HepG2 (cell line): ENCODE measurements around the gene PRUNE1. TPM values are rescaled to one million over a fixed set of nuclear protein-coding genes. Genes with fewer than 3 reads are reported as not detected.

Experiments
- CBX1 ChIP-seq: IDR thresholded peaks from one replicate; pipeline ENCODE4 v1.6.1; 2016; ENCODE audit warnings: antibody characterized with exemption, low read depth
- CBX2 ChIP-seq, 2 experiments: fragments of 200-600 bp in 1 of 2; sonication (generic); formaldehyde crosslinking in 1 of 2; IDR thresholded peaks; 2 replicates each; pipeline versions ENCODE4 v1.7.0 to v1.8.1; 2018 to 2022; ENCODE audit warnings: low read depth in 2 of 2, low read length in 1 of 2, mild to moderate bottlenecking in 1 of 2, missing genetic modification reagents in 1 of 2
- CBX5 ChIP-seq: sonication (generic); formaldehyde crosslinking; IDR thresholded peaks from 2 replicates; pipeline ENCODE4 v1.4.0; 2020; ENCODE audit warnings: missing genetic modification reagents, borderline replicate concordance
- EZH2 ChIP-seq: conservative IDR thresholded peaks from 2 replicates; pipeline ENCODE4 v1.6.1; 2012; ENCODE audit warnings: mild to moderate bottlenecking, low read depth, low read length, moderate library complexity
- RBAK ChIP-seq: sonication (generic); formaldehyde crosslinking; IDR thresholded peaks from 2 replicates; pipeline ENCODE4 v1.5.1; 2020; ENCODE audit warnings: mild to moderate bottlenecking, missing genetic modification reagents
- ZNF143 ChIP-seq: sonication (generic); formaldehyde crosslinking; IDR thresholded peaks from 2 replicates; pipeline ENCODE4 v1.4.0; 2020; ENCODE audit warnings: missing genetic modification reagents
- ZNF546 ChIP-seq: sonication (generic); formaldehyde crosslinking; conservative IDR thresholded peaks from 2 replicates; pipeline ENCODE4 v1.8.1; 2023; ENCODE audit warnings: mild to moderate bottlenecking, missing genetic modification reagents
- polyA plus RNA-seq, 8 experiments: library from polyadenylated mRNA; depleted of rRNA in 3 of 8; stranded (reverse) in 7 of 8; unstranded in 1 of 8; fragments of >200 nt; fragmentation: Illumina TruSeq in 4 of 8; extraction: Trizol in 4 of 8; gene quantifications; 2 replicates each; pipeline versions ENCODE4 v1.2.1 to v1.2.3, GENCODE V29; 2011 to 2016; ENCODE audit warnings: low read depth in 4 of 8, missing spikeins in 1 of 8, mixed read lengths in 1 of 8; ENCODE audit not compliant: insufficient read depth in 1 of 8
- total RNA-seq, 5 experiments: library from RNA; depleted of rRNA; stranded (reverse); fragments of >200 nt; fragmentation: Illumina TruSeq; extraction: Trizol; gene quantifications; 2 replicates each; pipeline ENCODE4 v1.2.3, GENCODE V29; 2016; ENCODE audit warnings: low read depth in 1 of 5
- TF ChIP-seq, protein P1 (sequence below): IDR thresholded peaks from 2 replicates; pipeline ENCODE4 v1.6.1; 2016; ENCODE audit warnings: control low read depth
- TF ChIP-seq, protein P2 (sequence below), 2 experiments: sonication (generic) in 1 of 2; formaldehyde crosslinking in 1 of 2; IDR thresholded peaks; 2 replicates each; pipeline versions ENCODE4 v1.5.1 to v1.6.1; 2011 to 2020; ENCODE audit warnings: borderline replicate concordance in 1 of 2, low read depth in 1 of 2, low read length in 1 of 2, mild to moderate bottlenecking in 1 of 2, missing genetic modification reagents in 1 of 2, moderate library complexity in 1 of 2
- TF ChIP-seq, protein P3 (sequence below): sonication (generic); formaldehyde crosslinking; IDR thresholded peaks from 2 replicates; pipeline ENCODE4 v1.5.0; 2020; ENCODE audit warnings: missing genetic modification reagents
- TF ChIP-seq, protein P4 (sequence below), 2 experiments: sonication (generic) in 1 of 2; formaldehyde crosslinking in 1 of 2; IDR thresholded peaks; 2 replicates each; pipeline versions ENCODE4 v1.4.0 to v1.6.1; 2018 to 2020; ENCODE audit warnings: missing genetic modification reagents in 2 of 2, borderline replicate concordance in 1 of 2, low read depth in 1 of 2, mild to moderate bottlenecking in 1 of 2, missing biosample characterization in 1 of 2
- TF ChIP-seq, protein P5 (sequence below), 2 experiments: sonication (generic) in 1 of 2; formaldehyde crosslinking in 1 of 2; IDR thresholded peaks; 2 replicates each; pipeline versions ENCODE4 v1.4.0 to v1.6.1; 2016 to 2020; ENCODE audit warnings: borderline replicate concordance in 1 of 2, low read depth in 1 of 2, mild to moderate bottlenecking in 1 of 2, missing genetic modification reagents in 1 of 2
- TF ChIP-seq, protein P6 (sequence below): sonication (generic); formaldehyde crosslinking; IDR thresholded peaks from 2 replicates; pipeline ENCODE4 v1.4.0; 2020; ENCODE audit warnings: missing genetic modification reagents

Gene PRUNE1
- total and polyA plus RNA-seq, 2 of the 13 experiments (the other 11 are each of a cell fraction or from before 2014, with no cell fraction given): 19.0 to 31.9 TPM

DNA sequence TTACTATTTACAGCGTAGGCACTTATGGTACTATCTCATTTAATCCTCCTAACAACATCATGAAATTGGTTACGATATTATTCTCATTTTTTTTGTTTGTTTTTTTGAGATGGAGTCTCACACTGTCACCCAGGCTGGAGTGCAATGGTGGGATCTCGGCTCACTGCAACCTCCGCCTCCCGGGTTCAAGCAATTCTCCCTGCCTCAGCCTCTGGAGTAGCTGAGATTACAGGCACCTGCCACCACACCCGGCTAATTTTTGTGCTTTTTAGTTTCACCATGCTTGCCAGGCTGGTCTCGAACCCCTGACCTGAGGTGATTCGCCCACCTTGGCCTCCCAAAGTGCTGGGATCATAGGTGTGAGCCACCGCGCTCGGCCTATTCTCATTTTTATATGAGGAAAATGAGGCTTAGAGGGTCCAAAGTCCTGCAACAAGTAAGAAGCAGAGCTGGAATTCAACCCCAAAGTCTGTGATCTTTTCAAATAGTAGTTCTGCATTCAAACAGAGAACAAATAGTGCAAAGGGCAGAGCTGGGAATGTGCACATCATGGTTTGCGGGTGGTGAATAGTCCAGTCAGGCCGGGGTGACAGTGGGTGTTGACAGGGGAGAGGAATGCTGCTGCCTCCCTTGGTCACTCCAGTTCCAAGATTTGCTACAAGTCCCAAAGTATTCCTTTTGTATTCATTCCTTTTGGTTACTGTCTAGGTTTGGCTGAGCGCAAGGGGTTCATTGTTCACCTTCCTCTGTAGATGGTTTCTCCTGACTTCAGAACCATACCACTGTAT, 4.6 kb downstream of the PRUNE1 start (continued):
- TF ChIP-seq, protein P1, sequence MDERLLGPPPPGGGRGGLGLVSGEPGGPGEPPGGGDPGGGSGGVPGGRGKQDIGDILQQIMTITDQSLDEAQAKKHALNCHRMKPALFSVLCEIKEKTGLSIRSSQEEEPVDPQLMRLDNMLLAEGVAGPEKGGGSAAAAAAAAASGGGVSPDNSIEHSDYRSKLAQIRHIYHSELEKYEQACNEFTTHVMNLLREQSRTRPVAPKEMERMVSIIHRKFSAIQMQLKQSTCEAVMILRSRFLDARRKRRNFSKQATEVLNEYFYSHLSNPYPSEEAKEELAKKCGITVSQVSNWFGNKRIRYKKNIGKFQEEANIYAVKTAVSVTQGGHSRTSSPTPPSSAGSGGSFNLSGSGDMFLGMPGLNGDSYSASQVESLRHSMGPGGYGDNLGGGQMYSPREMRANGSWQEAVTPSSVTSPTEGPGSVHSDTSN: no peak
- TF ChIP-seq, protein P2, sequence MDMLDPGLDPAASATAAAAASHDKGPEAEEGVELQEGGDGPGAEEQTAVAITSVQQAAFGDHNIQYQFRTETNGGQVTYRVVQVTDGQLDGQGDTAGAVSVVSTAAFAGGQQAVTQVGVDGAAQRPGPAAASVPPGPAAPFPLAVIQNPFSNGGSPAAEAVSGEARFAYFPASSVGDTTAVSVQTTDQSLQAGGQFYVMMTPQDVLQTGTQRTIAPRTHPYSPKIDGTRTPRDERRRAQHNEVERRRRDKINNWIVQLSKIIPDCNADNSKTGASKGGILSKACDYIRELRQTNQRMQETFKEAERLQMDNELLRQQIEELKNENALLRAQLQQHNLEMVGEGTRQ (IDR thresholded peaks at IDR 0.05; ENCODE audit: low read depth, low read length): no peak
- TF ChIP-seq, protein P2 (CRISPR knock-in tag; IDR thresholded peaks at IDR 0.05; ENCODE audit: borderline replicate concordance): no peak
- TF ChIP-seq, protein P3, sequence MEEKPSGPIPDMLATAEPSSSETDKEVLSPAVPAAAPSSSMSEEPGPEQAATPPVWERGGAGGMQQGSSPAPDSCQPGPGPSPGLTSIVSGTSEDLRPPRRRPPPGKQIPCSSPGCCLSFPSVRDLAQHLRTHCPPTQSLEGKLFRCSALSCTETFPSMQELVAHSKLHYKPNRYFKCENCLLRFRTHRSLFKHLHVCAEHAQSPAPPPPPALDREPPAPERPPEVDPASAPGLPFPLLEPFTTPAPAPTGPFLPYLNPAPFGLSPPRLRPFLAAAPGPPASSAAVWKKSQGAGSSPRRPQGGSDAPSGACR (CRISPR knock-in tag): no peak
- TF ChIP-seq CBX2 (IDR thresholded peaks at IDR 0.05; ENCODE audit: low read depth, low read length) (no peak), CBX2 (CRISPR knock-in tag; IDR thresholded peaks at IDR 0.05; ENCODE audit: low read depth) (no peak), CBX5 (CRISPR knock-in tag) (no peak), RBAK (no peak), ZNF546 (CRISPR knock-in tag) (no peak), CBX1 (no peak), ZNF143 (CRISPR knock-in tag) (peak; percentile 26; the same call in 1 of the 2 replicates), EZH2 (no peak)
- TF ChIP-seq, protein P4, sequence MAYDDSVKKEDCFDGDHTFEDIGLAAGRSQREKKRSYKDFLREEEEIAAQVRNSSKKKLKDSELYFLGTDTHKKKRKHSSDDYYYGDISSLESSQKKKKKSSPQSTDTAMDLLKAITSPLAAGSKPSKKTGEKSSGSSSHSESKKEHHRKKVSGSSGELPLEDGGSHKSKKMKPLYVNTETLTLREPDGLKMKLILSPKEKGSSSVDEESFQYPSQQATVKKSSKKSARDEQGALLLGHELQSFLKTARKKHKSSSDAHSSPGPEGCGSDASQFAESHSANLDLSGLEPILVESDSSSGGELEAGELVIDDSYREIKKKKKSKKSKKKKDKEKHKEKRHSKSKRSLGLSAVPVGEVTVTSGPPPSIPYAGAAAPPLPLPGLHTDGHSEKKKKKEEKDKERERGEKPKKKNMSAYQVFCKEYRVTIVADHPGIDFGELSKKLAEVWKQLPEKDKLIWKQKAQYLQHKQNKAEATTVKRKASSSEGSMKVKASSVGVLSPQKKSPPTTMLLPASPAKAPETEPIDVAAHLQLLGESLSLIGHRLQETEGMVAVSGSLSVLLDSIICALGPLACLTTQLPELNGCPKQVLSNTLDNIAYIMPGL (CRISPR knock-in tag; IDR thresholded peaks at IDR 0.05; ENCODE audit: borderline replicate concordance in 1 of 2, low read depth in 1 of 2): peak; percentile 50 to 67; a peak in 2 of 4 replicates
- TF ChIP-seq, protein P5, sequence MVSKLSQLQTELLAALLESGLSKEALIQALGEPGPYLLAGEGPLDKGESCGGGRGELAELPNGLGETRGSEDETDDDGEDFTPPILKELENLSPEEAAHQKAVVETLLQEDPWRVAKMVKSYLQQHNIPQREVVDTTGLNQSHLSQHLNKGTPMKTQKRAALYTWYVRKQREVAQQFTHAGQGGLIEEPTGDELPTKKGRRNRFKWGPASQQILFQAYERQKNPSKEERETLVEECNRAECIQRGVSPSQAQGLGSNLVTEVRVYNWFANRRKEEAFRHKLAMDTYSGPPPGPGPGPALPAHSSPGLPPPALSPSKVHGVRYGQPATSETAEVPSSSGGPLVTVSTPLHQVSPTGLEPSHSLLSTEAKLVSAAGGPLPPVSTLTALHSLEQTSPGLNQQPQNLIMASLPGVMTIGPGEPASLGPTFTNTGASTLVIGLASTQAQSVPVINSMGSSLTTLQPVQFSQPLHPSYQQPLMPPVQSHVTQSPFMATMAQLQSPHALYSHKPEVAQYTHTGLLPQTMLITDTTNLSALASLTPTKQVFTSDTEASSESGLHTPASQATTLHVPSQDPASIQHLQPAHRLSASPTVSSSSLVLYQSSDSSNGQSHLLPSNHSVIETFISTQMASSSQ (IDR thresholded peaks at IDR 0.05; ENCODE audit: low read depth): 0 out of 2 replicates have a peak, but pooled peaks have one; percentile 19
- TF ChIP-seq, protein P5 (CRISPR knock-in tag; IDR thresholded peaks at IDR 0.05; ENCODE audit: borderline replicate concordance): peak; percentile 64; the same call in 1 of the 2 replicates
- TF ChIP-seq, protein P6, sequence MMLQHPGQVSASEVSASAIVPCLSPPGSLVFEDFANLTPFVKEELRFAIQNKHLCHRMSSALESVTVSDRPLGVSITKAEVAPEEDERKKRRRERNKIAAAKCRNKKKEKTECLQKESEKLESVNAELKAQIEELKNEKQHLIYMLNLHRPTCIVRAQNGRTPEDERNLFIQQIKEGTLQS (CRISPR knock-in tag): no peak
